GM06990 (cell line): ENCODE measurements around the gene ACMSD.

Experiments
- DNase-seq: peaks from one replicate; pipeline ENCODE4 v3.0.0-alpha.2; 2011; ENCODE audit not compliant: insufficient read length; ENCODE audit errors: extremely low read depth
- H3K27me3 ChIP-seq: replicated peaks from 2 replicates; pipeline ENCODE4 v1.6.0; 2011; ENCODE audit warnings: low read length; ENCODE audit not compliant: control insufficient read depth, insufficient read depth
- H3K36me3 ChIP-seq: 2 replicates; pipeline ENCODE4 v1.5.1; 2011; ENCODE audit warnings: low read length; ENCODE audit not compliant: control insufficient read depth, insufficient read depth
- H3K4me3 ChIP-seq: replicated peaks from 2 replicates; pipeline ENCODE4 v1.5.1; 2011; ENCODE audit warnings: low read depth, mild to moderate bottlenecking, control low read depth, low read length
- TF ChIP-seq, protein P1 (sequence below): IDR thresholded peaks from 2 replicates; pipeline ENCODE4 v1.5.1; 2011; ENCODE audit warnings: low read length, control low read depth, mild to moderate bottlenecking, inconsistent platforms; ENCODE audit not compliant: insufficient read depth, poor library complexity, severe bottlenecking

ACMSD gene

DNA sequence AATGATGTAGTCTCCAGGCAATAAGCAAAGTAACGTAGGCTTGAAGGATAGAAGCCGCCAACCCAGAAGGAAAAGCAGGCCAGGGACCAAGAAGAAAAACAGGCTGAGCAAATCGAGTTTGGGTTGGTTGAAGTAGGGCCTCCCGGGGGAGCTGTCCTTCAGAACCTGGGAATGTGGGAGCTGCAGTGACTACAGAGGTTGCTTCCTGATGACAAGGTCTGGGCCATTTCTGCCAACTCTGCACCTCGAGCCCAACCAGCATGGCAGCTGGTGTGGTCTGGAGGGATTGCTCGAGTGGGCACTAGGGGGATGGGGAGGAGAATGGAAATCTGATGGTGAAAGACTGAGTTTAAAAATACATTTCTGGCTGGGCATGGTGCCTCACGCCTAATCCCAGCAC, 14.1 kb downstream of the ACMSD start:
- no peak for DNase-seq
- H3K36me3 ChIP-seq: no peaks in the 10 kb centered on the region
- no peaks in the 10 kb centered on the region for H3K27me3 ChIP-seq
- TF ChIP-seq, protein P1, sequence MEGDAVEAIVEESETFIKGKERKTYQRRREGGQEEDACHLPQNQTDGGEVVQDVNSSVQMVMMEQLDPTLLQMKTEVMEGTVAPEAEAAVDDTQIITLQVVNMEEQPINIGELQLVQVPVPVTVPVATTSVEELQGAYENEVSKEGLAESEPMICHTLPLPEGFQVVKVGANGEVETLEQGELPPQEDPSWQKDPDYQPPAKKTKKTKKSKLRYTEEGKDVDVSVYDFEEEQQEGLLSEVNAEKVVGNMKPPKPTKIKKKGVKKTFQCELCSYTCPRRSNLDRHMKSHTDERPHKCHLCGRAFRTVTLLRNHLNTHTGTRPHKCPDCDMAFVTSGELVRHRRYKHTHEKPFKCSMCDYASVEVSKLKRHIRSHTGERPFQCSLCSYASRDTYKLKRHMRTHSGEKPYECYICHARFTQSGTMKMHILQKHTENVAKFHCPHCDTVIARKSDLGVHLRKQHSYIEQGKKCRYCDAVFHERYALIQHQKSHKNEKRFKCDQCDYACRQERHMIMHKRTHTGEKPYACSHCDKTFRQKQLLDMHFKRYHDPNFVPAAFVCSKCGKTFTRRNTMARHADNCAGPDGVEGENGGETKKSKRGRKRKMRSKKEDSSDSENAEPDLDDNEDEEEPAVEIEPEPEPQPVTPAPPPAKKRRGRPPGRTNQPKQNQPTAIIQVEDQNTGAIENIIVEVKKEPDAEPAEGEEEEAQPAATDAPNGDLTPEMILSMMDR: no peak
- H3K4me3 ChIP-seq: no peak overlapping the region

- Histone ChIP-seq H3K27me3 (no peaks in the 10 kb centered on the region), H3K36me3 (no peaks in the 10 kb centered on the region), H3K4me3 (no peak overlapping the region)
- TF ChIP-seq, protein P1: no peak
- DNase-seq: no peak
Observed at GRCh38 chr2:134855709-134856108, 17.3 kb downstream of the ACMSD start.

DNA sequence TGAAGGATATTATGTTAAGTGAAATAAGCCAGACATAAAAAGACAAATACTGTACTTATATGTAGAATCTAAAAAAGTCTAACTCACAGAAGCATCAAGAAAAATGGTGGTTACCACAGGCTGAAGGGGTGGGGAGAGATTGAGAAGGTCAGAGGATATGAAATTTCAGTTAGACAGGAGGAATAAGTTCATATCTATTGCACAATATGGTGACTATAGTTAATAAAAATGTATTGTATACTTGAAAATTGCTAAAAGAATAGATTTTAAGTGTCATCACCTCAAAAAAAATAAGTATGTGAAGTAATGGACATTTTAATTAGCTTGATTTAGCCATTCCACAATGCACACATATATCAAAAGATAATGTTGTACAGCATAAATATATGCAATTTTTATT, 19.8 kb downstream of the ACMSD start:
- DNase-seq: no peak
- TF ChIP-seq, protein P1: no peak
- Histone ChIP-seq H3K4me3 (no peak overlapping the region), H3K27me3 (no peaks in the 10 kb centered on the region; the same call in 1 of the 2 replicates), H3K36me3 (no peaks in the 10 kb centered on the region)

- Histone ChIP-seq H3K4me3 (no peak overlapping the region), H3K27me3 (no peaks in the 10 kb centered on the region; the same call in 1 of the 2 replicates), H3K36me3 (no peaks in the 10 kb centered on the region)
- TF ChIP-seq, protein P1: no peak
- DNase-seq: no peak
Observed at GRCh38 chr2:134861173-134861572, 22.8 kb downstream of the ACMSD start.

DNA sequence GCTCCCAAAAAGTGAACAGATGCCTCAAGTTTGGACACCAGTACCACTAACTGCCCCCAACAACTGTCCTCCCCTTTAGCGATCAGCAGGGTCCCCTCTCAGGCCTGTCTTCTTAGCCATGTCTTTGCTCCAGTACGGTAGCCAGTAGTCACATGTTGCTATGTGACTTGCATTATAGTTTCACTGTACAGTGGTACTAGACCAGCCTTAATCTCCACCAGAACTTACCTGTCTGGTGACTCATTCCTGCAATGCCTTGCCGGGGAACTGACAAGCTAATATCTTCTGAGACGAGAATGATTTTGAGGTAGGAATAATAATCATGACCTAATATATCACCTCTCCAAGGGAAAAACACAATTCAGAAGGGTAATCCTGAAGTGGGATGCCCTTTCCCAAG, 23.7 kb downstream of the ACMSD start:
- no peak overlapping the region for H3K4me3 ChIP-seq
- no peaks in the 10 kb centered on the region; the same call in 1 of the 2 replicates for H3K27me3 ChIP-seq
- TF ChIP-seq, protein P1: no peak
- H3K36me3 ChIP-seq: no peaks in the 10 kb centered on the region
- DNase-seq: no peak

DNA sequence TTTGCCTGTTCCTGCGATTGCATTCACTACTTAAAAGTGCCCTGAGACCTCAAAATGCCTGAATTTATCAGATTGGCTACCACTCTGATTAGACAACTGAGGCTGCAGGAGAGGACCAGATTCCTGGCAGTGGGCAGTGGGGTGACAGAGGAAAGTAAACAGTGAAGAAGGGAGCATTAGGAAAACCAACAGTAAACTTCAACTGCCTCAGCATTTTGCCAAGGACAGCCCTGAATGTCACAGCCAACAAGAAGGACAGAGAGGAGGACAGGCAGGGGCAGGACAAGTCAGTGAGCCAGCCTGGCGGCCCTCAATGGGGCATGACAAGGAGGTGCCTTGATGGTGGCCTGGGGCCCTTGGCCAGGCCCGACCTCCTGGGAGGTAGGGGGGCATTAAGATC, 24.3 kb downstream of the ACMSD start:
- H3K4me3 ChIP-seq: no peak overlapping the region
- DNase-seq: no peak
- TF ChIP-seq, protein P1: no peak

More for the DNA sequence above, 24.3 kb downstream of the ACMSD start:
- no peaks in the 10 kb centered on the region; the same call in 1 of the 2 replicates for H3K27me3 ChIP-seq
- H3K36me3 ChIP-seq: no peaks in the 10 kb centered on the region
